A549 treated with dexamethasone at 1 μM for 4 hours (cell line): ENCODE results near the gene WASF3. TPM values are rescaled to one million over a fixed set of nuclear protein-coding genes. Genes with fewer than 3 reads are reported as not detected.

Source experiments
- total RNA-seq: library from RNA; stranded (reverse); fragments of 200-300 nt; extraction: Qiagen RNA extraction; gene quantifications from 5 replicates; pipeline ENCODE4 v1.2.3, GENCODE V29; 2022

WASF3 gene
- 0.10 to 0.15 TPM (median 0.12 TPM) in 5 replicates for total RNA-seq

GRCh38 chr13:26557393-26558073, at the start of gene WASF3:
Gene WASF3 (plus strand): TSS chr13:26557683. CDS start chr13:26642271, 84,588 bp downstream.

Other genes starting within 250 kb of the WASF3 start
- gene GPR12, start 203.1 kb downstream of the WASF3 start, total RNA-seq: not detected in 5 replicates